ENCODE results near the gene REG4. TPM values are rescaled to one million over a fixed set of nuclear protein-coding genes. Genes with fewer than 3 reads are reported as not detected.
"Not testable (repeated sequence)": the region's sequence is repeated elsewhere in the genome, so short reads cannot be mapped to it uniquely, and the experiment has no call there.

Gene REG4
- polyA plus RNA-seq (2012; ENCODE audit: insufficient read depth, insufficient read length, low read depth), result not detected

- H3K36me3 ChIP-seq, result no peaks in the 10 kb centered on the region
- H3K27me3 ChIP-seq, result peaks cover 6% of the 10 kb centered on the region
- no peak for DNase-seq
- no peaks in the 10 kb centered on the region for H3K9me3 ChIP-seq
- H3K4me1 ChIP-seq, result no peaks in the 10 kb centered on the region
- no peak within 1 kb of the TSS for H3K4me3 ChIP-seq (ENCODE audit: low read depth, low read length)
- no peak for TF ChIP-seq CTCF (IDR thresholded peaks at IDR 0.05; ENCODE audit: low read depth, low read length)
These were observed at the start of gene REG4 for GRCh38 chr1:119811387-119811786. Gene REG4, minus strand, starts transcription at chr1:119811460. Its CDS starts 2,691 bp downstream, at chr1:119808769.

- H3K4me1 ChIP-seq, result no peaks in the 10 kb centered on the region
- no peaks in the 10 kb centered on the region for H3K36me3 ChIP-seq
- H3K4me3 ChIP-seq (ENCODE audit: low read depth, low read length), result no peak overlapping the region
- H3K27me3 ChIP-seq, result peaks cover 11% of the 10 kb centered on the region
- TF ChIP-seq CTCF (IDR thresholded peaks at IDR 0.05; ENCODE audit: low read depth, low read length), result no peak
- no peak for DNase-seq
- no peaks in the 10 kb centered on the region for H3K9me3 ChIP-seq
These were observed 48.4 kb upstream of the REG4 start for GRCh38 chr1:119859647-119860046.

- H3K4me1 ChIP-seq; H3K27me3 ChIP-seq; H3K36me3 ChIP-seq; H3K4me3 ChIP-seq (ENCODE audit: low read depth, low read length); DNase-seq; H3K9me3 ChIP-seq: not testable (repeated sequence)
These were observed 47.4 kb upstream of the REG4 start for GRCh38 chr1:119858556-119859214.

GRCh38 chr1:119858126-119858525 lies 46.9 kb upstream of the REG4 start:
- DNase-seq, result no peak
- no peak for TF ChIP-seq CTCF (IDR thresholded peaks at IDR 0.05; ENCODE audit: low read depth, low read length)
- Histone ChIP-seq H3K27me3 (peaks cover under 1% of the 10 kb centered on the region), H3K36me3 (no peaks in the 10 kb centered on the region), H3K4me1 (no peaks in the 10 kb centered on the region), H3K9me3 (no peaks in the 10 kb centered on the region), H3K4me3 (ENCODE audit: low read depth, low read length) (no peak overlapping the region)

GRCh38 chr1:119853155-119853554 lies 41.9 kb upstream of the REG4 start:
- Histone ChIP-seq H3K27me3 (no peaks in the 10 kb centered on the region; the same call in 1 of the 2 replicates), H3K9me3 (no peaks in the 10 kb centered on the region), H3K4me1 (no peaks in the 10 kb centered on the region), H3K36me3 (no peaks in the 10 kb centered on the region), H3K4me3 (ENCODE audit: low read depth, low read length) (no peak overlapping the region)
- no peak for TF ChIP-seq CTCF (IDR thresholded peaks at IDR 0.05; ENCODE audit: low read depth, low read length)
- no peak for DNase-seq

- H3K4me1 ChIP-seq; H3K4me3 ChIP-seq (ENCODE audit: low read depth, low read length); H3K36me3 ChIP-seq; H3K9me3 ChIP-seq; H3K27me3 ChIP-seq: not testable (repeated sequence)
- peak; percentile 27; the same call in 1 of the 2 replicates for TF ChIP-seq CTCF (IDR thresholded peaks at IDR 0.05; ENCODE audit: low read depth, low read length)
- DNase-seq, result peak; percentile 20
These were observed 32.9 kb upstream of the REG4 start for GRCh38 chr1:119844206-119844605.
